Activated CD4-positive, alpha-beta T cell treated with anti-CD3 and anti-CD28 coated beads, Interleukin-2, Interleukin-6, amounts not matched to agents 100 ng/mL and 50 ng/mL, durations not matched to agents 16 hours and 8 hours (primary cell): ENCODE data around the gene GALNT16.
"Not testable (repeated sequence)": the region's sequence is repeated elsewhere in the genome, so short reads cannot be mapped to it uniquely, and the experiment has no call there.

Source experiments
- DNase-seq: peaks from one replicate; pipeline ENCODE4 v3.0.0-alpha.2; 2020

GALNT16 gene

GRCh38 chr14:69260861-69261564 is 1.1 kb downstream of the GALNT16 start:
- DNase-seq = peak; percentile 52

GRCh38 chr14:69261761-69262331 is 1.9 kb downstream of the GALNT16 start:
- no peak for DNase-seq

- DNase-seq = no peak
Measured at GRCh38 chr14:69262516-69262915, 2.6 kb downstream of the GALNT16 start.

GRCh38 chr14:69263364-69263763 is 3.4 kb downstream of the GALNT16 start:
- DNase-seq = no peak

- DNase-seq = no peak
Measured at GRCh38 chr14:69263771-69264170, 3.8 kb downstream of the GALNT16 start.

- DNase-seq = no peak
Measured at GRCh38 chr14:69266572-69267345, 6.8 kb downstream of the GALNT16 start.

- DNase-seq = no peak
Measured at GRCh38 chr14:69267492-69267891, 7.5 kb downstream of the GALNT16 start.

- DNase-seq = no peak
Measured at GRCh38 chr14:69268223-69268622, 8.3 kb downstream of the GALNT16 start.

GRCh38 chr14:69268763-69269162 is 8.8 kb downstream of the GALNT16 start:
- DNase-seq = no peak

- DNase-seq = no peak
Measured at GRCh38 chr14:69269381-69269780, 9.4 kb downstream of the GALNT16 start.

- DNase-seq = no peak
Measured at GRCh38 chr14:69270097-69270496, 10.1 kb downstream of the GALNT16 start.

- no peak for DNase-seq
Measured at GRCh38 chr14:69270795-69271708, 11.1 kb downstream of the GALNT16 start.

GRCh38 chr14:69274321-69274720 is 14.4 kb downstream of the GALNT16 start:
- no peak for DNase-seq

GRCh38 chr14:69275331-69275730 is 15.4 kb downstream of the GALNT16 start:
- no peak for DNase-seq

- DNase-seq = not testable (repeated sequence)
Measured at GRCh38 chr14:69277356-69277755, 17.4 kb downstream of the GALNT16 start.

GRCh38 chr14:69280746-69281291 is 20.9 kb downstream of the GALNT16 start:
- DNase-seq = no peak

- no peak for DNase-seq
Measured at GRCh38 chr14:69281450-69282169, 21.7 kb downstream of the GALNT16 start.

- no peak for DNase-seq
Measured at GRCh38 chr14:69282448-69282847, 22.5 kb downstream of the GALNT16 start.

- no peak for DNase-seq
Measured at GRCh38 chr14:69284170-69284569, 24.2 kb downstream of the GALNT16 start.

- no peak for DNase-seq
Measured at GRCh38 chr14:69285661-69286255, 25.8 kb downstream of the GALNT16 start.
